Measurements from ENCODE around the gene CEP126.

Gene CEP126

DNA sequence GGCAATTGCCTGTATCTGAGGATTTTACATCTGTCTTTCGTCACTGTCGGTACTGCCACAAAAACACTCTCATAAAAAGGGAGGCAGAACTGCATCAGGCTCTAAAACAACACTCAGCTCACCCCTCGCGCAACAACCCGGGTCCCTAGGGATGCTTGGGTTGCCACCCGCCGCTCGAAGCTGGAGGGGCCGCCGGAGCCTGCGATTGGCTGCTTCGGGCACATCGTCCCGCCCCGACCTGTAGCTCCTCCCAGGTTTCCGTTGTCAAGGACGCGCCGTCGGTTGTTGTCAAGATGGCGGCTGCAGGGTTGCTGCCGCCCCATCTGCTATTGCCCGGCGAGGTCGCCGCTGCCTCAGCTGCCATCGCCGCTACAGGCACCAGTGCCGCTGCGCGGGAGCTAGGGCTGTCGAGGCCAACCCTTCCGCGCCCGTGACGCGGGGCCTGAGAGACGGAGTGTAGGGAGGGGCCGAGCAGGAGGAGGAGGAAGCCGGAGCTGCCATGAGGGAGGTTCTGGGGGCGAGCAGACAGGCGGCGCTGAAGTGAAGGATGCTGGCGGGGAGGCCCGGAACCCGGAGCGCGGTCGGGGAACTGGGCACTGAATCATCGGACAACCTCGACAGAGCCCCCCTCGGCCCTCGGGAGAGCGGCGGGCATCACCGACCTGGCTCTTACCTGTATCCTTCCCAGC, at the start of gene CEP126:
CEP126 (plus strand) TSS at position 273 of the 689 bp plus-strand sequence; CDS start at position 548, 275 bp downstream.
- DNase-seq = peak; percentile 70

- DNase-seq = no peak
Observed at GRCh38 chr11:101866619-101867491, 48.0 kb upstream of the CEP126 start.

GRCh38 chr11:101867951-101868350, 46.9 kb upstream of the CEP126 start:
- DNase-seq = no peak

DNA sequence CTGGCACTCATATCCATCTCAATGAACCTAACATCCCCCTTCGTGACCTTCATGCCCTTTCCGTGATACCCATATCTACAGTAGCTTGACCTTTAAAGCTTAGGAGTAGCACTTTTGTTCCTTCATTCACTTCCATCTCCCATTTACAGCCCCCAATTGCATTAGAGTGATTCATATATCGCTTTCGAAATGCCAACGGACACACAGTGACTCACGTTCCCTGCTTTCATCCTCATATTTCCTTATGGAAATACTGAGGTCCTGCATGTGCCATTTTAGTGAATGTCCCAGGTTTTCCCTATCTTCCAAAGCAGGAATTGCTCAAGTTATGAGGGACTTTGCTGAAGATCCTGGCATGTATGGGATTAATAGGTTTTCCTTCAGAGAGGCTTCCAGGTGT, 44.3 kb upstream of the CEP126 start:
- no peak for DNase-seq

DNA sequence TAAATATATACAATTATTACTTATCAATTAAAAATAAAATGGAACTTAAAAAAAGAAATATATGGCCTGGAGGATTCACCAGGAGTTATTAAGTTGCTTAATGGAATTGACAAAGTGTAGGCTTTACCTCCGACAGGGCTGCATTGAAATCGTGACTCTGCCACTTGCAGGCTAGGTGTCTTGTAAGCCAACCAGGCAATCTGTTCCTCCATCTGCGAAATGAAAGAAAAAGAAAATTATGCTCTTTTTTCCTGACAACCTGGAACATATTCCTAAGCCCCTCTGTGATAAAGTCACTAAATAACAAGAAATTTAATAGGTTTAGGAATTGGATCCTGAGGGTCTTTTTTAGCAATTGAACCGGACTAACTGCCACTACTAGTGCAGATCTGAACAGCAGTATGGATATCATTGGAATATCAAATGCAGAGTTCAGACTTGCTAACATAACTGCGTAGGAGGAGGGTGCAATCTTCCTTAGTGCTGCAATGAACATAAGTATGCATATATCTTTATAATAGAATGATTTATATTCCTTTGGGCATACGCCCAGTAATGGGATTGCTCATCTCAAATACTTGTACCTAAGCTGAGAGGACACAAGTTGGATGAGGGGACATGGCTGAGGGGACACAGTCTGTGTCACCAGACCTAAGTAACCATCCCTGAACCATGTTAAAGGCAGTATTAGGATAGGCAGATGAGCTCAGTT, 42.5 kb upstream of the CEP126 start:
- DNase-seq = no peak

DNA sequence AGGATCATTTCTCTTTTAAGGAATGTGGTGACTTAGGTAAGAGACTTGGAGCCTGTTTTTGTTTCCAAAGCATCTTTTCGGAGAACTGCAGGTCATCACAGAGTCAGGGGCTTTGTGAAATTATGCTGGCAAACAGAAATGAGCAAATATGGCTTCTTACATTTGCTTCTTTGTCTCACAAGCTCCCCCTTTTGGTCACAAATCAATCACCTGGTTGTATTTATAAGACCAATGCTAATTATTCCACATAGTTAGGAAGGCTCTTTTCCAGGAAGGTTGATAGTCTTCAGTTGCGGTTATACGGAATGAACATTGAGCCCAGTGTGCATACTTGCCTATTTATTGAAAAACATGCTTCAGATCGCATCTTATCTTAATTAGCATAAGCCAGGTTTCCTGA, 34.6 kb upstream of the CEP126 start:
- peak; percentile 48 for DNase-seq

DNA sequence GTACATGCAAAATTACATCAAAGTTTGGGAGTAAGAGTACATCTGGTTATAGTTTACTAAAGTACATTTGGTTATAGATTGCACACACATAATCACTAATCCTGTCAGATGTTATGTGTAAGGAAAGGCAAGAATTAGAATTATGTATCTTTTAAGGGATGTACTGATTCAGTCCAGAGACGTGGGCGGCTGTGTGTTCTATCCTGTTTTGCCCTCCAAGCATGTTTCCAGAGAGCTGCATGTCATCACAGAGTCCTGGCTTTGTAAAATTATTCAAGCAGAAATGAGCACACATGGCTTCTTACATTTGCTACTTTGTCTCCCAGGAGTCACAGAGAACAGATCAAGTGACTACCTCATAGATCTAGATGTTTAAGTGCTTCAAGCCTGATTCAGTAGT, 33.2 kb upstream of the CEP126 start:
- DNase-seq = no peak

DNA sequence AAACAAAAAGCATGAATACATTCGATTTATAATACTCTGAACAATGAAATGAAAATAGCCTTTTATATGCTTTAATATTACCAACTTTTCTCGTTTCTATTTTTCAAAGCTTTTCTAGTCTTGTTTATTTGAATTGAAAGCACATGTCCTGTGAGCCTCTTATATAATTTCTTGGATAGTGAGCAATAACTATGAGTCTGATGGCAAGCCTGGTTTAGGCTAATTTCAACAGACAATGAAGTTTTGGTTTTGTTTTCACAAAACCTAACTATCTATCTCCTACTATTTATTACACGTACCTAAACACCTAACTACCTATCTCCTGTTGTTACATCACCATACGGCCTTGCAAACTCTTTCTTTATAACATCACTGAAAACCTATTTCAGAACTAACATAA, 29.2 kb upstream of the CEP126 start:
- DNase-seq = no peak

DNA sequence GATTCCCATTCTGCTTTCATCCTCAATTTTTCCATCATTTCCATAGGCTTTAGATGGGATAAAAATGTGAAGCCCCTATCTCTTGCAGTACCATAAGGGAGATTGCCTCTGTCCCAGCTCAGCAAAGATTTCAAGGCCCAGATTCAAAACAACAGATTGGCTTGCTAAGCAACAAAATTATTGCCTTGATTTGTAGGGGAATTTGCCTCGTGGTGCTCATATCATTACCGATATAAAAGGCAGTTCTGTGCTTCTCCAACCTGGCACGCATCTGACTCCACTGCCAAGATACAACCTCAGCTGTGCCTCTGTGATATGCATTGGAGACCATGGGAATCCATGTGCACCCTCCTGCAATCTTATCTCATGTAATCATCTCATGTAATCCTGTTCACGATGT, 25.0 kb upstream of the CEP126 start:
- no peak for DNase-seq

DNA sequence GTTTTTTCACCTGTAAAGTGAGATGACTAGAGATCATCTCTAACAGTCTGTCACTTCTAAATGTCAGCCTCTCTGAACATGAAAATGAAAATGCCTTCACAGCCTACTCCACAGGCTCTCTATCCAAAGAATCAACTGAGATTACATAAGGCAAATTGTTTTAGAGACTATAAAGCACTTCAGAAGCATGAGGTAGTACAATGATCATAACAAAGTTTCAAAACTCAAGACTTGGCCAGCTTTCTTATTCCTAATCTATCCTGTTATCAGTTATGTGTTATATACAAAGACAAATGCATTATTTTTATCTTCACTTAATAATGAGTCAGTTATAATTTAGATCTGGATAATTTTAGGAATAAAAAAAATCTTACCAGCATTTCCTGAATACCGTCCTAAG, 20.3 kb upstream of the CEP126 start:
- DNase-seq = no peak

GRCh38 chr11:101907815-101908214, 7.0 kb upstream of the CEP126 start:
- no peak for DNase-seq

GRCh38 chr11:101909087-101909486, 5.7 kb upstream of the CEP126 start:
- no peak for DNase-seq

- DNase-seq = no peak
Observed at GRCh38 chr11:101912823-101913284, 2.0 kb upstream of the CEP126 start.

- no peak for DNase-seq
Observed at GRCh38 chr11:101913656-101914055, 1.2 kb upstream of the CEP126 start.

- DNase-seq = no peak
Observed at GRCh38 chr11:101914341-101914737, 471 bp upstream of the CEP126 start.

GRCh38 chr11:101915791-101916291, 1.0 kb downstream of the CEP126 start:
- DNase-seq = no peak

- no peak for DNase-seq
Observed at GRCh38 chr11:101916422-101916821, 1.6 kb downstream of the CEP126 start, which contains the start of gene ANGPTL5. TSS of gene ANGPTL5 (minus strand) at chr11:101916522. CDS start at chr11:101907909, 8,613 bp downstream.

GRCh38 chr11:101917226-101917625, 2.4 kb downstream of the CEP126 start:
- DNase-seq = no peak

DNA sequence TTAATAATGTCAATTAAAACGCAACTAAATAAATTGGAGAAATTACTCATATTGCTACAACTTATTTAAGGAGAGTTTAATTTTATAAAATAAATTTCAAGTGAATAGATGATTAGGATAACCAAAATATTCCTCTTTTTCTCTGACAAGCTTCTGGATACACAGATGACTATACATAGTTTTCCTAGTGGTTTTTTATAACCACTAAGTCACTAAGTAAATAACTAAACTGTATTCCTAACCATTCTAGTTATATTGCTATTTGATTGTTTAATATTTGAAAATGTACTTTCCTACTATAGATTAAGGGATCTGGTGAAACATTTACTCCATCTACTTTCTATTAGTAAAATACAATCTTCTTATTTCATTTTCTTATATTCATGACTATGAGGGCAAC, 6.2 kb downstream of the CEP126 start:
- DNase-seq = no peak

DNA sequence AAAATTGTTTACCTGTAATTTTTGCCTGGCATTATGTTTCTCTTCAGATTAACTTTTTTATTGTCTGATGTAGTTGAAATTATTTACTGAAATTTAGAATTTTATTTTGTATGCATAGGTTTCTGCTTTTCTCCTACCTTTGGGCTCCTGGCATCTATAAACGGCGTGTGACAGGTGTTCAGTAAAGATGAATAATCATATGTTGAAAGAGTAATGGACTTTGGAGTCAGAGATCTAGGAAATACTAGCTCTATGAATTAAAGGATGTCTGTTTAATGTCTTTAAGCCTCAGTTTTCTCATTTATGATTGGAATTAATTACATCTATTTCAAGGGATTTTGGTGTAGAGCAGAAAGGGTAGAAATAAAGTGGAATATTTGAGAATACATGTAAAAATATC, 8.7 kb downstream of the CEP126 start:
- DNase-seq = no peak

GRCh38 chr11:101929294-101929915, 14.6 kb downstream of the CEP126 start:
- peak; percentile 15 for DNase-seq

GRCh38 chr11:101931692-101932091, 16.9 kb downstream of the CEP126 start:
- no peak for DNase-seq
